HepG2 (cell line): ENCODE data around the gene CATSPERD. TPM values are rescaled to one million over a fixed set of nuclear protein-coding genes. Genes with fewer than 3 reads are reported as not detected.
A peak's percentile ranks its signal among the peaks of the same experiment; 100 is the strongest.

ENCODE experiments used
- JUND ChIP-seq: sonication (generic); formaldehyde crosslinking; IDR thresholded peaks from 2 replicates; pipeline ENCODE4 v1.8.0; 2022; ENCODE audit warnings: mild to moderate bottlenecking, missing genetic modification reagents
- ONECUT2 ChIP-seq: sonication (generic); formaldehyde crosslinking; IDR thresholded peaks from 2 replicates; pipeline ENCODE4 v1.4.0; 2020; ENCODE audit warnings: missing genetic modification reagents
- ZBTB14 ChIP-seq: sonication (generic); formaldehyde crosslinking; IDR thresholded peaks from 2 replicates; pipeline ENCODE4 v1.4.0; 2020; ENCODE audit warnings: missing genetic modification reagents
- ZNF318 ChIP-seq: sonication (generic); formaldehyde crosslinking; IDR thresholded peaks from 2 replicates; pipeline ENCODE4 v1.4.0; 2020; ENCODE audit warnings: mild to moderate bottlenecking, missing genetic modification reagents
- polyA plus RNA-seq, 8 experiments: library from polyadenylated mRNA; depleted of rRNA in 3 of 8; stranded (reverse) in 7 of 8; unstranded in 1 of 8; fragments of >200 nt; fragmentation: Illumina TruSeq in 4 of 8; extraction: Trizol in 4 of 8; gene quantifications; 2 replicates each; pipeline versions ENCODE4 v1.2.1 to v1.2.3, GENCODE V29; 2011 to 2016; ENCODE audit warnings: low read depth in 4 of 8, missing spikeins in 1 of 8, mixed read lengths in 1 of 8; ENCODE audit not compliant: insufficient read depth in 1 of 8
- total RNA-seq, 5 experiments: library from RNA; depleted of rRNA; stranded (reverse); fragments of >200 nt; fragmentation: Illumina TruSeq; extraction: Trizol; gene quantifications; 2 replicates each; pipeline ENCODE4 v1.2.3, GENCODE V29; 2016; ENCODE audit warnings: low read depth in 1 of 5
- TF ChIP-seq, protein P1 (sequence below): sonication (generic); formaldehyde crosslinking; IDR thresholded peaks from 2 replicates; pipeline ENCODE4 v1.5.0; 2020; ENCODE audit warnings: mild to moderate bottlenecking, missing genetic modification reagents, borderline replicate concordance
- TF ChIP-seq, protein P2 (sequence below): sonication (generic); formaldehyde crosslinking; IDR thresholded peaks from 2 replicates; pipeline ENCODE4 v1.4.0; 2020; ENCODE audit warnings: missing genetic modification reagents

CATSPERD gene
- total and polyA plus RNA-seq, 2 of the 13 experiments (the other 11 are each of a cell fraction or from before 2014, with no cell fraction given), result 0.04 TPM; not detected in 1

- TF ChIP-seq, protein P1, sequence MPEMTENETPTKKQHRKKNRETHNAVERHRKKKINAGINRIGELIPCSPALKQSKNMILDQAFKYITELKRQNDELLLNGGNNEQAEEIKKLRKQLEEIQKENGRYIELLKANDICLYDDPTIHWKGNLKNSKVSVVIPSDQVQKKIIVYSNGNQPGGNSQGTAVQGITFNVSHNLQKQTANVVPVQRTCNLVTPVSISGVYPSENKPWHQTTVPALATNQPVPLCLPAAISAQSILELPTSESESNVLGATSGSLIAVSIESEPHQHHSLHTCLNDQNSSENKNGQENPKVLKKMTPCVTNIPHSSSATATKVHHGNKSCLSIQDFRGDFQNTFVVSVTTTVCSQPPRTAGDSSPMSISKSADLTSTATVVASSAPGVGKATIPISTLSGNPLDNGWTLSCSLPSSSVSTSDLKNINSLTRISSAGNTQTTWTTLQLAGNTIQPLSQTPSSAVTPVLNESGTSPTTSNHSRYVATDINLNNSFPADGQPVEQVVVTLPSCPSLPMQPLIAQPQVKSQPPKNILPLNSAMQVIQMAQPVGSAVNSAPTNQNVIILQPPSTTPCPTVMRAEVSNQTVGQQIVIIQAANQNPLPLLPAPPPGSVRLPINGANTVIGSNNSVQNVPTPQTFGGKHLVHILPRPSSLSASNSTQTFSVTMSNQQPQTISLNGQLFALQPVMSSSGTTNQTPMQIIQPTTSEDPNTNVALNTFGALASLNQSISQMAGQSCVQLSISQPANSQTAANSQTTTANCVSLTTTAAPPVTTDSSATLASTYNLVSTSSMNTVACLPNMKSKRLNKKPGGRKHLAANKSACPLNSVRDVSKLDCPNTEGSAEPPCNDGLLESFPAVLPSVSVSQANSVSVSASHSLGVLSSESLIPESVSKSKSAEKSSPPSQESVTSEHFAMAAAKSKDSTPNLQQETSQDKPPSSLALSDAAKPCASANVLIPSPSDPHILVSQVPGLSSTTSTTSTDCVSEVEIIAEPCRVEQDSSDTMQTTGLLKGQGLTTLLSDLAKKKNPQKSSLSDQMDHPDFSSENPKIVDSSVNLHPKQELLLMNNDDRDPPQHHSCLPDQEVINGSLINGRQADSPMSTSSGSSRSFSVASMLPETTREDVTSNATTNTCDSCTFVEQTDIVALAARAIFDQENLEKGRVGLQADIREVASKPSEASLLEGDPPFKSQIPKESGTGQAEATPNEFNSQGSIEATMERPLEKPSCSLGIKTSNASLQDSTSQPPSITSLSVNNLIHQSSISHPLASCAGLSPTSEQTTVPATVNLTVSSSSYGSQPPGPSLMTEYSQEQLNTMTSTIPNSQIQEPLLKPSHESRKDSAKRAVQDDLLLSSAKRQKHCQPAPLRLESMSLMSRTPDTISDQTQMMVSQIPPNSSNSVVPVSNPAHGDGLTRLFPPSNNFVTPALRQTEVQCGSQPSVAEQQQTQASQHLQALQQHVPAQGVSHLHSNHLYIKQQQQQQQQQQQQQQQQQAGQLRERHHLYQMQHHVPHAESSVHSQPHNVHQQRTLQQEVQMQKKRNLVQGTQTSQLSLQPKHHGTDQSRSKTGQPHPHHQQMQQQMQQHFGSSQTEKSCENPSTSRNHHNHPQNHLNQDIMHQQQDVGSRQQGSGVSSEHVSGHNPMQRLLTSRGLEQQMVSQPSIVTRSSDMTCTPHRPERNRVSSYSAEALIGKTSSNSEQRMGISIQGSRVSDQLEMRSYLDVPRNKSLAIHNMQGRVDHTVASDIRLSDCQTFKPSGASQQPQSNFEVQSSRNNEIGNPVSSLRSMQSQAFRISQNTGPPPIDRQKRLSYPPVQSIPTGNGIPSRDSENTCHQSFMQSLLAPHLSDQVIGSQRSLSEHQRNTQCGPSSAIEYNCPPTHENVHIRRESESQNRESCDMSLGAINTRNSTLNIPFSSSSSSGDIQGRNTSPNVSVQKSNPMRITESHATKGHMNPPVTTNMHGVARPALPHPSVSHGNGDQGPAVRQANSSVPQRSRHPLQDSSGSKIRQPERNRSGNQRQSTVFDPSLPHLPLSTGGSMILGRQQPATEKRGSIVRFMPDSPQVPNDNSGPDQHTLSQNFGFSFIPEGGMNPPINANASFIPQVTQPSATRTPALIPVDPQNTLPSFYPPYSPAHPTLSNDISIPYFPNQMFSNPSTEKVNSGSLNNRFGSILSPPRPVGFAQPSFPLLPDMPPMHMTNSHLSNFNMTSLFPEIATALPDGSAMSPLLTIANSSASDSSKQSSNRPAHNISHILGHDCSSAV, result no peak; the same call in 1 of the 2 replicates
- TF ChIP-seq ZNF318 (peak; percentile 84), JUND (peak; percentile 97), ONECUT2 (no peak), ZBTB14 (peak; percentile 94)
- TF ChIP-seq, protein P2, sequence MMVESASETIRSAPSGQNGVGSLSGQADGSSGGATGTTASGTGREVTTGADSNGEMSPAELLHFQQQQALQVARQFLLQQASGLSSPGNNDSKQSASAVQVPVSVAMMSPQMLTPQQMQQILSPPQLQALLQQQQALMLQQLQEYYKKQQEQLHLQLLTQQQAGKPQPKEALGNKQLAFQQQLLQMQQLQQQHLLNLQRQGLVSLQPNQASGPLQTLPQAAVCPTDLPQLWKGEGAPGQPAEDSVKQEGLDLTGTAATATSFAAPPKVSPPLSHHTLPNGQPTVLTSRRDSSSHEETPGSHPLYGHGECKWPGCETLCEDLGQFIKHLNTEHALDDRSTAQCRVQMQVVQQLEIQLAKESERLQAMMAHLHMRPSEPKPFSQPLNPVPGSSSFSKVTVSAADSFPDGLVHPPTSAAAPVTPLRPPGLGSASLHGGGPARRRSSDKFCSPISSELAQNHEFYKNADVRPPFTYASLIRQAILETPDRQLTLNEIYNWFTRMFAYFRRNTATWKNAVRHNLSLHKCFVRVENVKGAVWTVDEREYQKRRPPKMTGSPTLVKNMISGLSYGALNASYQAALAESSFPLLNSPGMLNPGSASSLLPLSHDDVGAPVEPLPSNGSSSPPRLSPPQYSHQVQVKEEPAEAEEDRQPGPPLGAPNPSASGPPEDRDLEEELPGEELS (CRISPR knock-in tag), result no peak
These were observed 107.6 kb downstream of the CATSPERD start (continued) for GRCh38 chr19:5827891-5828660.
